ENCODE measurements around the gene VAV1. TPM values are rescaled to one million over a fixed set of nuclear protein-coding genes. Genes with fewer than 3 reads are reported as not detected.

VAV1 gene
- total and polyA plus RNA-seq, 2 of the 8 experiments (the other 6 are each of a cell fraction or from before 2014, with no cell fraction given) = 0.21 to 0.22 TPM

DNA sequence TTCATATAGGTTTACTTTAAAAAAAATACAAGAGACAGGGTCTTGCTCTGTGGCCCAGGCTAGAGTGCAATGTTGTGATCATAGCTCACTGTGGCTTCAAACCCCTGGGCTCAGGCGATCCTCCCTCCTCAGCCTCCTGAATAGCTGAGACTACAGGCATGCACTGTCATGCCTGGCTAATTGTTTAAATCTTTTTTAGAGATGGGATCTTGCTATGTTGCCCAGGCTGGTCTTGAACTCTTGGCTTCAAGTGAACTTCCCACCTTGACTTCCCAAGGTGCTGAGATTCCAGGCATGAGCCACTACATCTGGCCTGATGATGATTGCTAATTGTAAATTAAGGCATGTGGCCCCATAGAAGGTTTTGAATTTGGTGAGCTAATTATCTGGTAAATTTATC is 79.5 kb downstream of the VAV1 start:
- ChIA-PET CTCF (ENCODE audit: partially characterized antibody) (interaction anchor here (1.2 to 1.6 kb wide), 2 partner anchors 10 to 12 kb away, joined by 3 to 4 read pairs; no protein-coding TSS in a partner anchor), POLR2A (ENCODE audit: partially characterized antibody) (no interaction called here)
- FAIRE-seq (no peak), DNase-seq (ENCODE audit: low read depth in 1 of 2, low spot score in 2 of 2) (no peak)
- no peak overlapping the region for H2BK5ac ChIP-seq (ENCODE audit: low read depth, low read length)
- H3K79me2 ChIP-seq (ENCODE audit: control insufficient read depth in 1 of 2, insufficient read depth in 2 of 2, low read length in 2 of 2) = no peaks in the 10 kb centered on the region
- no peak overlapping the region for H2BK20ac ChIP-seq (ENCODE audit: low read length)
- H3K18ac ChIP-seq (ENCODE audit: extremely low read depth, low read length) = no peak overlapping the region
- no peak overlapping the region for H3K4me2 ChIP-seq (ENCODE audit: insufficient read depth in 1 of 2, low read depth in 2 of 2, low read length in 2 of 2)
- H3K27ac ChIP-seq (ENCODE audit: low read depth, low read length) = no peak overlapping the region
- no peak overlapping the region for H2BK15ac ChIP-seq (ENCODE audit: low read length)
- H3K9ac ChIP-seq (replicated peaks in 1 of 4; ENCODE audit: extremely low read depth in 1 of 4, low read depth in 3 of 4, low read length in 3 of 4) = no peak overlapping the region
- H3K4me1 ChIP-seq (replicated peaks in 1 of 4; ENCODE audit: control insufficient read depth in 3 of 4, insufficient read depth in 4 of 4, low read length in 3 of 4) = peaks cover 0 to 4% (median 0%) of the 10 kb centered on the region in 4 experiments; a peak in 1 of 7 replicates
- H3K56ac ChIP-seq (replicated peaks; ENCODE audit: insufficient read length, low read depth, low read length) = no peak overlapping the region
- H2AFZ ChIP-seq (ENCODE audit: low read length) = no peak overlapping the region
- 70% methylated on average over 1 of the region's 1 CpG; no CpG with 5 or more reads in 1 of the 2 experiments for WGBS, 2 experiments (ENCODE audit: extremely low coverage in 1 of 2, insufficient coverage in 1 of 2, insufficient read length in 1 of 2, insufficient replicate concordance in 2 of 2, low coverage in 1 of 2, low lambda C conversion rate in 2 of 2, missing lambda C conversion rate in 1 of 2)
- peaks cover 3% of the 10 kb centered on the region; the same call in 1 of the 2 replicates for H3K23me2 ChIP-seq (ENCODE audit: low read depth, low read length)
- peaks cover 22 to 57% of the 10 kb centered on the region in 2 experiments for H3K9me3 ChIP-seq (ENCODE audit: insufficient read depth in 2 of 2, low read depth in 1 of 2, low read length in 1 of 2)
- no peak overlapping the region for H2BK12ac ChIP-seq (ENCODE audit: low read depth, low read length)
- H3K4me3 ChIP-seq (ENCODE audit: extremely low read depth in 1 of 4, insufficient read depth in 2 of 4, low read depth in 3 of 4, low read length in 4 of 4) = no peak overlapping the region
- no peak overlapping the region for H2AK5ac ChIP-seq (ENCODE audit: low read depth, low read length)
- no peaks in the 10 kb centered on the region for H3K36me3 ChIP-seq (ENCODE audit: control insufficient read depth in 2 of 4, insufficient read depth in 4 of 4, low read length in 3 of 4)
- no peak overlapping the region for H3K4ac ChIP-seq (replicated peaks; ENCODE audit: insufficient read length, low read depth, low read length)
- no peak overlapping the region for H3K23ac ChIP-seq (ENCODE audit: insufficient read length)
- no peak overlapping the region for H3K14ac ChIP-seq (ENCODE audit: insufficient read length)
- H4K8ac ChIP-seq (ENCODE audit: extremely low read depth, insufficient read depth, low read length) = no peak overlapping the region
- no peak overlapping the region for H4K91ac ChIP-seq (replicated peaks; ENCODE audit: insufficient read length, low read length)
- H2BK120ac ChIP-seq (replicated peaks; ENCODE audit: low read depth, low read length) = no peak overlapping the region
- no peaks in the 10 kb centered on the region for H3K79me1 ChIP-seq (ENCODE audit: low read depth, low read length)
- H4K20me1 ChIP-seq (replicated peaks in 1 of 2; ENCODE audit: control insufficient read depth in 1 of 2, insufficient read depth in 2 of 2, low read length in 2 of 2) = no peaks in the 10 kb centered on the region
- no peaks in the 10 kb centered on the region for H3K27me3 ChIP-seq (replicated peaks in 1 of 4; ENCODE audit: control insufficient read depth in 3 of 4, extremely low read depth in 1 of 4, insufficient read depth in 3 of 4, low read length in 3 of 4)
- H4K5ac ChIP-seq (ENCODE audit: insufficient read length, low read depth, low read length) = no peak overlapping the region
- TF ChIP-seq SRF (IDR thresholded peaks at IDR 0.05; ENCODE audit: low read depth, low read length) (no peak), JUND (IDR thresholded peaks at IDR 0.05; ENCODE audit: low read length) (no peak), PHF8 (conservative IDR thresholded peaks at IDR 0.05; ENCODE audit: low read depth, low read length) (no peak), FOSL1 (IDR thresholded peaks at IDR 0.05; ENCODE audit: insufficient read depth, low read depth, low read length) (no peak), SUZ12 (IDR thresholded peaks at IDR 0.05; ENCODE audit: low read length) (no peak), SIRT6 (IDR thresholded peaks at IDR 0.05; ENCODE audit: low read length) (no peak), CEBPB (IDR thresholded peaks at IDR 0.05; ENCODE audit: low read depth, low read length) (no peak), SP1 (IDR thresholded peaks at IDR 0.05; ENCODE audit: low read depth, low read length) (no peak), BACH1 (IDR thresholded peaks at IDR 0.05; ENCODE audit: low read length) (no peak), POU5F1 (IDR thresholded peaks at IDR 0.05; ENCODE audit: low read depth, low read length) (no peak), RXRA (IDR thresholded peaks at IDR 0.05; ENCODE audit: insufficient read depth, low read depth, low read length) (no peak)
- TF ChIP-seq, protein P1, sequence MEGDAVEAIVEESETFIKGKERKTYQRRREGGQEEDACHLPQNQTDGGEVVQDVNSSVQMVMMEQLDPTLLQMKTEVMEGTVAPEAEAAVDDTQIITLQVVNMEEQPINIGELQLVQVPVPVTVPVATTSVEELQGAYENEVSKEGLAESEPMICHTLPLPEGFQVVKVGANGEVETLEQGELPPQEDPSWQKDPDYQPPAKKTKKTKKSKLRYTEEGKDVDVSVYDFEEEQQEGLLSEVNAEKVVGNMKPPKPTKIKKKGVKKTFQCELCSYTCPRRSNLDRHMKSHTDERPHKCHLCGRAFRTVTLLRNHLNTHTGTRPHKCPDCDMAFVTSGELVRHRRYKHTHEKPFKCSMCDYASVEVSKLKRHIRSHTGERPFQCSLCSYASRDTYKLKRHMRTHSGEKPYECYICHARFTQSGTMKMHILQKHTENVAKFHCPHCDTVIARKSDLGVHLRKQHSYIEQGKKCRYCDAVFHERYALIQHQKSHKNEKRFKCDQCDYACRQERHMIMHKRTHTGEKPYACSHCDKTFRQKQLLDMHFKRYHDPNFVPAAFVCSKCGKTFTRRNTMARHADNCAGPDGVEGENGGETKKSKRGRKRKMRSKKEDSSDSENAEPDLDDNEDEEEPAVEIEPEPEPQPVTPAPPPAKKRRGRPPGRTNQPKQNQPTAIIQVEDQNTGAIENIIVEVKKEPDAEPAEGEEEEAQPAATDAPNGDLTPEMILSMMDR (IDR thresholded peaks at IDR 0.05; ENCODE audit: control extremely low read depth in 1 of 3, insufficient read depth in 1 of 3, low read depth in 1 of 3, low read length in 3 of 3) = no peak
- TF ChIP-seq, protein P2, sequence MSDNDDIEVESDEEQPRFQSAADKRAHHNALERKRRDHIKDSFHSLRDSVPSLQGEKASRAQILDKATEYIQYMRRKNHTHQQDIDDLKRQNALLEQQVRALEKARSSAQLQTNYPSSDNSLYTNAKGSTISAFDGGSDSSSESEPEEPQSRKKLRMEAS (IDR thresholded peaks at IDR 0.05) = no peak

Measured in H1 (cell line).